C4-2B (cell line): ENCODE results near the gene SRC.

ENCODE experiments used
- ZFX ChIP-seq: fragments of 450-650 bp; IDR thresholded peaks from 2 replicates; pipeline ENCODE4 v1.6.1; 2017
- TF ChIP-seq, protein P1 (sequence below): fragments of 450-650 bp; conservative IDR thresholded peaks from 2 replicates; pipeline ENCODE4 v1.5.1; 2017; ENCODE audit warnings: mild to moderate bottlenecking

DNA sequence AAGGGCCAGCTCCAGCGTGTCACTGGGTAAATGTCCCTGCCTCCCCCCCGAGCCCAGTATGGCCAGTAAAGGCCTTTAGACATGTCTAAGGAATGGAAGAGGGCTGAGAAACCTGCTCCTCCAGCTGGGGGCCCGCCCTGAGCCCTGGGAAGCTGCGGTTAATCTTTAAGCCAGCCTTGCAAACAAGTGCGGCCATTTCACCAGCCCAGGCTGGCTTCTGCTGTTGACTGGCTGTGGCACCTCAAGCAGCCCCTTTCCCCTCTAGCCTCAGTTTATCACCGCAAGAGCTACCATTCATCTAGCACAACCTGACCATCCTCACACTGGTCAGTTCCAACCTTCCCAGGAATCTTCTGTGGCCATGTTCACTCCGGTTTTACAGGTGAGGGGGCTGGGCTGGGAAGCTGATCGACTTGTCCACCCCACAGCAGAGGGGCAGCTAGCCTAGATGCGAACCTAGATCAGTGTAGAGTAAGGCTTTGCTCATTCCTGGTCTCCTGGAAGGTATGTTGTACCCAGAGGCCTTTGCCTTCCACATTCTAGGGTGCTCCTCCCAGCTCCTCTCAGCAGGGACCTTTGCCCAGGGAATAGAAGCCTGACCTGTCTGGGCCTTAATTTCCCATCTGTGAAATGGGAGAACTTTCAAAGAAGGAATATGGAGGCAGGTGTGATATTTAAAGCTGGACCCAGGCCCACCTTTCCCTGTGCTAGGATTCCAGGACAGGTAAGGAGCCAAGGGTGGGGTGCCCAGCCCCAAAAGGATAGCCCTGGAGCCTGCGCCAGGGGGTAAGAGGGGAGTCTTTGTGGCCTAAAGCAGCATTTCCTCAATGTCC lies 1.2 kb upstream of the SRC start:
- TF ChIP-seq, protein P1, sequence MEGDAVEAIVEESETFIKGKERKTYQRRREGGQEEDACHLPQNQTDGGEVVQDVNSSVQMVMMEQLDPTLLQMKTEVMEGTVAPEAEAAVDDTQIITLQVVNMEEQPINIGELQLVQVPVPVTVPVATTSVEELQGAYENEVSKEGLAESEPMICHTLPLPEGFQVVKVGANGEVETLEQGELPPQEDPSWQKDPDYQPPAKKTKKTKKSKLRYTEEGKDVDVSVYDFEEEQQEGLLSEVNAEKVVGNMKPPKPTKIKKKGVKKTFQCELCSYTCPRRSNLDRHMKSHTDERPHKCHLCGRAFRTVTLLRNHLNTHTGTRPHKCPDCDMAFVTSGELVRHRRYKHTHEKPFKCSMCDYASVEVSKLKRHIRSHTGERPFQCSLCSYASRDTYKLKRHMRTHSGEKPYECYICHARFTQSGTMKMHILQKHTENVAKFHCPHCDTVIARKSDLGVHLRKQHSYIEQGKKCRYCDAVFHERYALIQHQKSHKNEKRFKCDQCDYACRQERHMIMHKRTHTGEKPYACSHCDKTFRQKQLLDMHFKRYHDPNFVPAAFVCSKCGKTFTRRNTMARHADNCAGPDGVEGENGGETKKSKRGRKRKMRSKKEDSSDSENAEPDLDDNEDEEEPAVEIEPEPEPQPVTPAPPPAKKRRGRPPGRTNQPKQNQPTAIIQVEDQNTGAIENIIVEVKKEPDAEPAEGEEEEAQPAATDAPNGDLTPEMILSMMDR: no peak
- TF ChIP-seq ZFX: no peak
